Neutrophil (primary cell): ENCODE measurements around the gene CYP3A7.
"Not testable (repeated sequence)": the region's sequence is repeated elsewhere in the genome, so short reads cannot be mapped to it uniquely, and the experiment has no call there.

Experiments
- H3K27ac ChIP-seq: fragments of 200-600 bp; sonication (generic); 2 replicates; pipeline ENCODE4 v1.5.1; 2016; ENCODE audit warnings: mild to moderate bottlenecking, moderate library complexity
- H3K27me3 ChIP-seq: fragments of 200-600 bp; sonication (generic); 2 replicates; pipeline ENCODE4 v1.6.0; 2016; ENCODE audit warnings: mild to moderate bottlenecking
- H3K36me3 ChIP-seq: fragments of 200-600 bp; sonication (generic); 2 replicates; pipeline ENCODE4 v1.5.1; 2017
- H3K4me1 ChIP-seq, 2 experiments: fragments of 200-600 bp in 1 of 2; sonication (generic) in 1 of 2; 1 replicate in 1 of 2; 2 replicates in 1 of 2; pipeline versions ENCODE4 v1.5.1 to v1.6.1; 2013 to 2016; ENCODE audit warnings: low read depth in 1 of 2, low read length in 1 of 2, mild to moderate bottlenecking in 1 of 2, moderate library complexity in 1 of 2; ENCODE audit not compliant: control insufficient read depth in 1 of 2, insufficient read depth in 1 of 2
- H3K4me3 ChIP-seq, 2 experiments: fragments of 200-600 bp in 1 of 2; sonication (generic) in 1 of 2; 1 replicate in 1 of 2; 2 replicates in 1 of 2; pipeline ENCODE4 v1.5.1; 2013 to 2016; ENCODE audit warnings: low read depth in 1 of 2, low read length in 1 of 2, mild to moderate bottlenecking in 1 of 2, moderate library complexity in 1 of 2
- H3K9me3 ChIP-seq: fragments of 200-600 bp; sonication (generic); 2 replicates; pipeline ENCODE4 v1.5.1; 2016
- CTCF ChIP-seq: fragments of 200-600 bp; sonication (generic); IDR thresholded peaks from 2 replicates; pipeline ENCODE4 v1.5.1; 2016; ENCODE audit warnings: antibody characterized with exemption

CYP3A7 gene

GRCh38 chr7:99742737-99743394 is 7.9 kb upstream of the CYP3A7 start:
- H3K4me1 ChIP-seq: peaks cover 19 to 20% of the 10 kb centered on the region in 2 experiments
- no peak for TF ChIP-seq CTCF
- H3K9me3 ChIP-seq: no peaks in the 10 kb centered on the region
- H3K27ac ChIP-seq: no peak overlapping the region
- no peaks in the 10 kb centered on the region for H3K36me3 ChIP-seq
- peaks cover 8% of the 10 kb centered on the region for H3K27me3 ChIP-seq
- no peak overlapping the region for H3K4me3 ChIP-seq

GRCh38 chr7:99741441-99741795 is 6.4 kb upstream of the CYP3A7 start:
- no peak overlapping the region for H3K27ac ChIP-seq
- no peaks in the 10 kb centered on the region for H3K27me3 ChIP-seq
- no peak overlapping the region for H3K4me3 ChIP-seq
- H3K36me3 ChIP-seq: no peaks in the 10 kb centered on the region
- no peaks in the 10 kb centered on the region for H3K9me3 ChIP-seq
- TF ChIP-seq CTCF: no peak
- peaks cover 19 to 20% of the 10 kb centered on the region in 2 experiments for H3K4me1 ChIP-seq

GRCh38 chr7:99740573-99741440 is 5.8 kb upstream of the CYP3A7 start:
- Histone ChIP-seq H3K27me3 (no peaks in the 10 kb centered on the region), H3K4me3 (no peak overlapping the region), H3K4me1 (peaks cover 19 to 20% of the 10 kb centered on the region in 2 experiments), H3K36me3 (no peaks in the 10 kb centered on the region), H3K27ac (peak overlapping the region; percentile 35), H3K9me3 (no peaks in the 10 kb centered on the region)
- TF ChIP-seq CTCF: no peak

- no peak for TF ChIP-seq CTCF
- H3K9me3 ChIP-seq: no peaks in the 10 kb centered on the region
- H3K27ac ChIP-seq: no peak overlapping the region
- H3K36me3 ChIP-seq: no peaks in the 10 kb centered on the region
- H3K4me3 ChIP-seq: no peak overlapping the region
- no peaks in the 10 kb centered on the region for H3K27me3 ChIP-seq
- H3K4me1 ChIP-seq: peaks cover 19 to 20% of the 10 kb centered on the region in 2 experiments
Observed at GRCh38 chr7:99739699-99740572, 4.9 kb upstream of the CYP3A7 start.

GRCh38 chr7:99737726-99738125 is 2.7 kb upstream of the CYP3A7 start:
- H3K9me3 ChIP-seq: no peaks in the 10 kb centered on the region
- peaks cover 19 to 20% of the 10 kb centered on the region in 2 experiments for H3K4me1 ChIP-seq
- no peaks in the 10 kb centered on the region for H3K27me3 ChIP-seq
- no peak overlapping the region for H3K27ac ChIP-seq
- H3K36me3 ChIP-seq: no peaks in the 10 kb centered on the region
- TF ChIP-seq CTCF: no peak
- no peak overlapping the region for H3K4me3 ChIP-seq

- H3K27me3 ChIP-seq, H3K27ac ChIP-seq, H3K4me3 ChIP-seq, H3K36me3 ChIP-seq, H3K9me3 ChIP-seq: not testable (repeated sequence)
- H3K4me1 ChIP-seq: peaks cover 19% of the 10 kb centered on the region in 2 experiments
Observed at GRCh38 chr7:99736667-99737066, 1.7 kb upstream of the CYP3A7 start.
